NCI-H748 treated with DMSO at 0.1 percent for 48 hours (cell line): ENCODE measurements around the gene HPRT1.
"Not testable (repeated sequence)": the region's sequence is repeated elsewhere in the genome, so short reads cannot be mapped to it uniquely, and the experiment has no call there.

Experiments
- DNase-seq: peaks from one replicate; lab custom pipeline; 2025; lab: John Stamatoyannopoulos, UW

The HPRT1 gene

GRCh38 chrX:134460005-134460861 is at the start of gene HPRT1:
Gene HPRT1 (plus strand): TSS chrX:134460165. CDS start chrX:134460312, 147 bp downstream.
- DNase-seq: peak; percentile 8

GRCh38 chrX:134416087-134416486 is 43.9 kb upstream of the HPRT1 start:
- no peak for DNase-seq

- DNase-seq: no peak
Measured at GRCh38 chrX:134418317-134419113, 41.5 kb upstream of the HPRT1 start.

GRCh38 chrX:134419784-134420183 is 40.2 kb upstream of the HPRT1 start:
- no peak for DNase-seq

- no peak for DNase-seq
Measured at GRCh38 chrX:134423606-134424005, 36.4 kb upstream of the HPRT1 start.

GRCh38 chrX:134426281-134426680 is 33.7 kb upstream of the HPRT1 start:
- DNase-seq: no peak

- no peak for DNase-seq
Measured at GRCh38 chrX:134431894-134432293, 28.1 kb upstream of the HPRT1 start.

- DNase-seq: no peak
Measured at GRCh38 chrX:134435894-134436293, 24.1 kb upstream of the HPRT1 start.

- no peak for DNase-seq
Measured at GRCh38 chrX:134443020-134443419, 16.9 kb upstream of the HPRT1 start.

- no peak for DNase-seq
Measured at GRCh38 chrX:134443461-134443860, 16.5 kb upstream of the HPRT1 start.

GRCh38 chrX:134444681-134445080 is 15.3 kb upstream of the HPRT1 start:
- no peak for DNase-seq

GRCh38 chrX:134452596-134452995 is 7.4 kb upstream of the HPRT1 start:
- DNase-seq: no peak

- DNase-seq: no peak
Measured at GRCh38 chrX:134453631-134454030, 6.3 kb upstream of the HPRT1 start.

GRCh38 chrX:134454506-134454905 is 5.5 kb upstream of the HPRT1 start:
- no peak for DNase-seq

- no peak for DNase-seq
Measured at GRCh38 chrX:134457708-134458107, 2.3 kb upstream of the HPRT1 start.

GRCh38 chrX:134459683-134460004 is 321 bp upstream of the HPRT1 start:
- peak; percentile 2 for DNase-seq

- peak; percentile 0 for DNase-seq
Measured at GRCh38 chrX:134460862-134461220, 876 bp downstream of the HPRT1 start.

GRCh38 chrX:134461437-134461836 is 1.5 kb downstream of the HPRT1 start:
- no peak for DNase-seq

GRCh38 chrX:134462927-134463326 is 3.0 kb downstream of the HPRT1 start:
- no peak for DNase-seq

GRCh38 chrX:134464453-134464852 is 4.5 kb downstream of the HPRT1 start:
- not testable (repeated sequence) for DNase-seq

- DNase-seq: no peak
Measured at GRCh38 chrX:134469486-134469885, 9.5 kb downstream of the HPRT1 start.

- no peak for DNase-seq
Measured at GRCh38 chrX:134470013-134470412, 10.0 kb downstream of the HPRT1 start.

GRCh38 chrX:134472041-134472440 is 12.1 kb downstream of the HPRT1 start:
- DNase-seq: no peak
